ENCODE data around the gene PXDN.

PXDN gene

DNA sequence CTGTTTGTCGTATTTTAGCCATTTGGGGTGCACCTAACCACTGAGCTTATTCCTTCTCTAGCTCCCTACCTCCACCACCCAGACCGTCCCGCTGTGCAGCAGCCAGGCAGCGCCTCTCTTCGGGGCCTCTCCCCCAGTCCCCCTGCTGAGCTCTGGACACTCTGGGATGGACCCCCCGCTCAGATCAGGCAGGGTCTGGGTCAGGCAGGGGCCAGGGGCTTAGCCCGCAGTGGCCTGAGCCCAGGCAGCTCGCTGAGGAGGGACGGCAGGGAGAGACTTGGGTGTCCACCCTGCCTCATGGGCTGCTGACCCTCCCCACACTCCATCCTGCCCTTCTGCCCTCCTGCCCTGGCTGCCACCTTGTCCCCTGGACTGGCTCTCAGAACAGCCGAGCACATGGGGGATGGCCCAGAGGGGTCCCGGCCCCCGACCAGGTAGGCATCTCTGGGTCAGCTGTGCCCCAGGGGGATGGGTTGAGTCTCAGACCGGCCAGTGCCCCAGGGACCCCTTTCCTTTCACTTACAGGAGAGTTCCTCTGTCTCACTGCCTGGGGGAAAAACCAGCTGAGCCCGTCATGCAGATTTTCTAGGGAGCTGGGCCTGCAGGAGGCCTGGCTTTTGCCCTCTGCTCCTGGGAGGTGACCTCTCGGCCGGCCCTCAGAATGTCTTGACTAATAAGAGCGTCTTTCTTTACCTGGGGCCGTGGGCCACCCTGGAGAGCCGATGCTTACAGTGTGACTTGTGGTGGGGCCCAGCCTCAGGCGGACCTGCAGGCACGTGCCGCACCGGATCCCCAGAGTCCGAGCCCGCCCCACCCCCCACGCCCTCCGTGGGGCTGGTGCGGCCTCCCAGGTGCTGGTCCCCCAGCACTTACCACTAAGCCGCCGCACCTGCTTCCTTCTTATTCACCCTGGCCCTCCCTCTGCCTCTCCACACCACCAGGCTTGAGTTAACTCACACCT lies 22.8 kb upstream of the PXDN start:
- no peak for TF ChIP-seq ZNF664 (tag by site-specific recombination; IDR thresholded peaks at IDR 0.05)
- TF ChIP-seq KLF10 (tag by site-specific recombination; IDR thresholded peaks at IDR 0.05): no peak
- no peak for TF ChIP-seq ZNF433 (tag by site-specific recombination; IDR thresholded peaks at IDR 0.05; ENCODE audit: low read depth)
- TF ChIP-seq ZNF114 (tag by site-specific recombination; IDR thresholded peaks at IDR 0.05): no peak
- TF ChIP-seq ZNF248 (tag by site-specific recombination; IDR thresholded peaks at IDR 0.05): no peak
- TF ChIP-seq ZFP41 (tag by site-specific recombination; IDR thresholded peaks at IDR 0.05; ENCODE audit: borderline replicate concordance): no peak
- TF ChIP-seq HOXD13 (CRISPR knock-in tag; IDR thresholded peaks at IDR 0.05; ENCODE audit: borderline replicate concordance): no peak
- no peak for TF ChIP-seq ZNF155 (tag by site-specific recombination; IDR thresholded peaks at IDR 0.05)
- TF ChIP-seq, protein P1, sequence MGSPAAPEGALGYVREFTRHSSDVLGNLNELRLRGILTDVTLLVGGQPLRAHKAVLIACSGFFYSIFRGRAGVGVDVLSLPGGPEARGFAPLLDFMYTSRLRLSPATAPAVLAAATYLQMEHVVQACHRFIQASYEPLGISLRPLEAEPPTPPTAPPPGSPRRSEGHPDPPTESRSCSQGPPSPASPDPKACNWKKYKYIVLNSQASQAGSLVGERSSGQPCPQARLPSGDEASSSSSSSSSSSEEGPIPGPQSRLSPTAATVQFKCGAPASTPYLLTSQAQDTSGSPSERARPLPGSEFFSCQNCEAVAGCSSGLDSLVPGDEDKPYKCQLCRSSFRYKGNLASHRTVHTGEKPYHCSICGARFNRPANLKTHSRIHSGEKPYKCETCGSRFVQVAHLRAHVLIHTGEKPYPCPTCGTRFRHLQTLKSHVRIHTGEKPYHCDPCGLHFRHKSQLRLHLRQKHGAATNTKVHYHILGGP (tag by site-specific recombination; IDR thresholded peaks at IDR 0.05): no peak
- TF ChIP-seq, protein P2, sequence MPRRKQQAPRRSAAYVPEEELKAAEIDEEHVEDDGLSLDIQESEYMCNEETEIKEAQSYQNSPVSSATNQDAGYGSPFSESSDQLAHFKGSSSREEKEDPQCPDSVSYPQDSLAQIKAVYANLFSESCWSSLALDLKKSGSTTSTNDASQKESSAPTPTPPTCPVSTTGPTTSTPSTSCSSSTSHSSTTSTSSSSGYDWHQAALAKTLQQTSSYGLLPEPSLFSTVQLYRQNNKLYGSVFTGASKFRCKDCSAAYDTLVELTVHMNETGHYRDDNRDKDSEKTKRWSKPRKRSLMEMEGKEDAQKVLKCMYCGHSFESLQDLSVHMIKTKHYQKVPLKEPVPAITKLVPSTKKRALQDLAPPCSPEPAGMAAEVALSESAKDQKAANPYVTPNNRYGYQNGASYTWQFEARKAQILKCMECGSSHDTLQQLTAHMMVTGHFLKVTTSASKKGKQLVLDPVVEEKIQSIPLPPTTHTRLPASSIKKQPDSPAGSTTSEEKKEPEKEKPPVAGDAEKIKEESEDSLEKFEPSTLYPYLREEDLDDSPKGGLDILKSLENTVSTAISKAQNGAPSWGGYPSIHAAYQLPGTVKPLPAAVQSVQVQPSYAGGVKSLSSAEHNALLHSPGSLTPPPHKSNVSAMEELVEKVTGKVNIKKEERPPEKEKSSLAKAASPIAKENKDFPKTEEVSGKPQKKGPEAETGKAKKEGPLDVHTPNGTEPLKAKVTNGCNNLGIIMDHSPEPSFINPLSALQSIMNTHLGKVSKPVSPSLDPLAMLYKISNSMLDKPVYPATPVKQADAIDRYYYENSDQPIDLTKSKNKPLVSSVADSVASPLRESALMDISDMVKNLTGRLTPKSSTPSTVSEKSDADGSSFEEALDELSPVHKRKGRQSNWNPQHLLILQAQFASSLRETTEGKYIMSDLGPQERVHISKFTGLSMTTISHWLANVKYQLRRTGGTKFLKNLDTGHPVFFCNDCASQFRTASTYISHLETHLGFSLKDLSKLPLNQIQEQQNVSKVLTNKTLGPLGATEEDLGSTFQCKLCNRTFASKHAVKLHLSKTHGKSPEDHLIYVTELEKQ (tag by site-specific recombination; IDR thresholded peaks at IDR 0.05; ENCODE audit: borderline replicate concordance): no peak
- no peak for TF ChIP-seq ZNF792 (tag by site-specific recombination; IDR thresholded peaks at IDR 0.05)
- no peak for TF ChIP-seq SALL2 (tag by site-specific recombination; IDR thresholded peaks at IDR 0.05; ENCODE audit: borderline replicate concordance)
- TF ChIP-seq ZNF544 (tag by site-specific recombination; IDR thresholded peaks at IDR 0.05): no peak
- TF ChIP-seq ZSCAN16 (tag by site-specific recombination; IDR thresholded peaks at IDR 0.05): no peak
- no peak for TF ChIP-seq ZNF140 (tag by site-specific recombination; IDR thresholded peaks at IDR 0.05)
- no peak for TF ChIP-seq ZNF335 (tag by site-specific recombination; conservative IDR thresholded peaks at IDR 0.05)
- TF ChIP-seq, protein P3, sequence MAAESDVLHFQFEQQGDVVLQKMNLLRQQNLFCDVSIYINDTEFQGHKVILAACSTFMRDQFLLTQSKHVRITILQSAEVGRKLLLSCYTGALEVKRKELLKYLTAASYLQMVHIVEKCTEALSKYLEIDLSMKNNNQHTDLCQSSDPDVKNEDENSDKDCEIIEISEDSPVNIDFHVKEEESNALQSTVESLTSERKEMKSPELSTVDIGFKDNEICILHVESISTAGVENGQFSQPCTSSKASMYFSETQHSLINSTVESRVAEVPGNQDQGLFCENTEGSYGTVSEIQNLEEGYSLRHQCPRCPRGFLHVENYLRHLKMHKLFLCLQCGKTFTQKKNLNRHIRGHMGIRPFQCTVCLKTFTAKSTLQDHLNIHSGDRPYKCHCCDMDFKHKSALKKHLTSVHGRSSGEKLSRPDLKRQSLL (tag by site-specific recombination; IDR thresholded peaks at IDR 0.05): no peak
- TF ChIP-seq ZNF658 (tag by site-specific recombination; IDR thresholded peaks at IDR 0.05): no peak
- TF ChIP-seq ZFP69B (tag by site-specific recombination; IDR thresholded peaks at IDR 0.05): no peak
- no peak overlapping the region for H3K4me3 ChIP-seq (ENCODE audit: low read depth, low read length)
- no peaks in the 10 kb centered on the region for H3K4me1 ChIP-seq (ENCODE audit: control insufficient read depth, insufficient read depth, low read length)
- H3K36me3 ChIP-seq (ENCODE audit: control insufficient read depth in 2 of 2, insufficient read depth in 1 of 2, low read length in 2 of 2): no peaks in the 10 kb centered on the region
- H3K27ac ChIP-seq (ENCODE audit: extremely low read depth, low read depth, low read length): no peak overlapping the region
- no peaks in the 10 kb centered on the region for H3K9me3 ChIP-seq (ENCODE audit: control insufficient read depth, insufficient read depth, low read depth, low read length)
- ChIA-PET CTCF (interaction anchor here (0.6 to 5.0 kb wide), 5 partner anchors 13 to 1299 kb away, joined by 3 to 61 read pairs (median 3); no protein-coding TSS in a partner anchor), POLR2A (no interaction called here)

DNA sequence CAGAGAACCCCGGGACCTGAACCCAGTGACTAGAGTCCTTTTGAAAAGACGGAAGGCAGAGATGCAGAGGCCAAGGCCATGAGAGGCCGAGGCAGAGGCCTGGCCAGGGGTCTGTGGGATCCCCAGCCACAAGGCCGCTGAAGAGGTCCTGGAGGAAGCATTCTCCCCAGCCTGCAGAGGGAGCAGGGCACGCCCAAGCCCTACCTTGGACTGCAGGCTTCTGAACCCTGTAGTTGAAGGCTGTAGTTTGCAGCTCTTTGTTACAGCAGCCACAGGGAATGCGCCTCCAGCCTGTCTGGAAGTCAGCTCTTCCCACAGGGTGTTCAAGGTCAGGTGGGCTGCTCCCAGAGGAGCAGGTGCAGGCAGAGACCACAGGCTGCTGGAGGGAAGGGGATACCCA lies 22.1 kb upstream of the PXDN start:
- no peak overlapping the region for H3K4me3 ChIP-seq (ENCODE audit: low read depth, low read length)
- ChIA-PET POLR2A (no interaction called here), CTCF (interaction anchor here (0.6 to 5.0 kb wide), 4 partner anchors 52 to 1299 kb away, joined by 3 to 61 read pairs (median 3); no protein-coding TSS in a partner anchor)
- H3K9me3 ChIP-seq (ENCODE audit: control insufficient read depth, insufficient read depth, low read depth, low read length): no peaks in the 10 kb centered on the region
- H3K36me3 ChIP-seq (ENCODE audit: control insufficient read depth in 2 of 2, insufficient read depth in 1 of 2, low read length in 2 of 2): no peaks in the 10 kb centered on the region
- H3K27ac ChIP-seq (ENCODE audit: extremely low read depth, low read depth, low read length): no peak overlapping the region
- no peaks in the 10 kb centered on the region for H3K4me1 ChIP-seq (ENCODE audit: control insufficient read depth, insufficient read depth, low read length)
- TF ChIP-seq EGR2 (tag by site-specific recombination; IDR thresholded peaks at IDR 0.05; ENCODE audit: low read depth): no peak
- TF ChIP-seq ZNF473 (tag by site-specific recombination; IDR thresholded peaks at IDR 0.05): no peak
- no peak for TF ChIP-seq ZFHX2 (tag by site-specific recombination; conservative IDR thresholded peaks at IDR 0.05)
- no peak for TF ChIP-seq ZNF670 (tag by site-specific recombination; IDR thresholded peaks at IDR 0.05; ENCODE audit: low read depth)
- no peak for TF ChIP-seq ZEB2 (tag by site-specific recombination; IDR thresholded peaks at IDR 0.05)
- no peak for TF ChIP-seq ZNF621 (tag by site-specific recombination; IDR thresholded peaks at IDR 0.05)
- no peak for TF ChIP-seq ZBTB48 (tag by site-specific recombination; IDR thresholded peaks at IDR 0.05)
- TF ChIP-seq, protein P4, sequence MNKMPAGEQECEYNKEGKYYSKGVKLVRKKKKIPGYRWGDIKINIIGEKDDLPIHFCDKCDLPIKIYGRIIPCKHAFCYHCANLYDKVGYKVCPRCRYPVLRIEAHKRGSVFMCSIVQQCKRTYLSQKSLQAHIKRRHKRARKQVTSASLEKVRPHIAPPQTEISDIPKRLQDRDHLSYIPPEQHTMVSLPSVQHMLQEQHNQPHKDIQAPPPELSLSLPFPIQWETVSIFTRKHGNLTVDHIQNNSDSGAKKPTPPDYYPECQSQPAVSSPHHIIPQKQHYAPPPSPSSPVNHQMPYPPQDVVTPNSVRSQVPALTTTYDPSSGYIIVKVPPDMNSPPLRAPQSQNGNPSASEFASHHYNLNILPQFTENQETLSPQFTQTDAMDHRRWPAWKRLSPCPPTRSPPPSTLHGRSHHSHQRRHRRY (tag by site-specific recombination; IDR thresholded peaks at IDR 0.05): no peak
- no peak for TF ChIP-seq ZNF239 (tag by site-specific recombination; IDR thresholded peaks at IDR 0.05)
- TF ChIP-seq BCL11A (tag by site-specific recombination; IDR thresholded peaks at IDR 0.05; ENCODE audit: low read depth): no peak
- no peak for TF ChIP-seq ZNF266 (tag by site-specific recombination; IDR thresholded peaks at IDR 0.05; ENCODE audit: low read depth)

Measured in HEK293 (cell line).